NB4 (cell line): ENCODE measurements around the gene CDH4.

Experiments used
- DNase-seq: peaks from one replicate; pipeline ENCODE4 v3.0.0; 2010; ENCODE audit warnings: low read depth
- H3K4me3 ChIP-seq: one replicate; pipeline ENCODE4 v1.5.1; 2011; ENCODE audit warnings: mild to moderate bottlenecking, low read depth, low read length, moderate library complexity
- CTCF ChIP-seq: IDR thresholded peaks from one replicate; pipeline ENCODE4 v1.5.1; 2012; ENCODE audit warnings: low read depth, low read length
- MAX ChIP-seq: IDR thresholded peaks from 2 replicates; pipeline ENCODE4 v1.6.1; 2011; ENCODE audit warnings: low read depth, low read length
- MYC ChIP-seq: IDR thresholded peaks from 2 replicates; pipeline ENCODE4 v1.6.1; 2011; ENCODE audit warnings: low read depth, low read length
- POLR2A ChIP-seq: IDR thresholded peaks from 2 replicates; pipeline ENCODE4 v1.6.1; 2011; ENCODE audit warnings: mild to moderate bottlenecking; ENCODE audit not compliant: insufficient read length; ENCODE audit errors: extremely low read depth

CDH4 gene

GRCh38 chr20:61251529-61252393 lies at the start of gene CDH4:
Gene CDH4, plus strand, starts transcription at chr20:61252261.
- DNase-seq: no peak
- H3K4me3 ChIP-seq: no peak within 1 kb of the TSS
- TF ChIP-seq POLR2A: no peak
- TF ChIP-seq CTCF: no peak
- no peak for TF ChIP-seq MYC

- no peak for TF ChIP-seq POLR2A
- no peak for TF ChIP-seq MYC
- no peak for TF ChIP-seq MAX
- no peak for TF ChIP-seq CTCF
- no peak for DNase-seq
- no peak overlapping the region for H3K4me3 ChIP-seq
Observed at GRCh38 chr20:61203320-61203719, 48.7 kb upstream of the CDH4 start.

GRCh38 chr20:61204206-61204605 lies 47.9 kb upstream of the CDH4 start:
- no peak for DNase-seq
- no peak overlapping the region for H3K4me3 ChIP-seq
- no peak for TF ChIP-seq MAX
- no peak for TF ChIP-seq POLR2A
- no peak for TF ChIP-seq MYC
- TF ChIP-seq CTCF: no peak

GRCh38 chr20:61205769-61206168 lies 46.3 kb upstream of the CDH4 start:
- no peak overlapping the region for H3K4me3 ChIP-seq
- DNase-seq: no peak
- TF ChIP-seq MYC (no peak), MAX (no peak), CTCF (no peak), POLR2A (no peak)

- H3K4me3 ChIP-seq: no peak overlapping the region
- TF ChIP-seq MYC (no peak), MAX (no peak), CTCF (no peak), POLR2A (no peak)
- no peak for DNase-seq
Observed at GRCh38 chr20:61210862-61211261, 41.2 kb upstream of the CDH4 start.
